Calu3 (cell line): Measurements from ENCODE around the gene CFAP65. TPM values are rescaled to one million over a fixed set of nuclear protein-coding genes. Genes with fewer than 3 reads are reported as not detected.

Experiments
- BruUV-seq: library from RNA; stranded (reverse); fragments of 400-500 nt; replicated peaks from 2 replicates; lab custom pipeline; 2021; lab: Mats Ljungman, UMichigan
- CTCF ChIA-PET: fragments of 300-600 bp; sonication (Branson Sonifier 250); formaldehyde crosslinking; loops from one replicate; lab custom pipeline; 2022; ENCODE audit warnings: antibody characterized with exemption; lab: Charles Lee
- DNase-seq: peaks from one replicate; pipeline ENCODE4 v3.0.0; 2022
- H3K27ac Mint-ChIP-seq: one replicate; pipeline ENCODE4 v1.8.0; 2022; ENCODE audit warnings: mixed read lengths; ENCODE audit not compliant: unreplicated experiment
- H3K27me3 Mint-ChIP-seq: one replicate; pipeline ENCODE4 v1.8.0; 2022; ENCODE audit warnings: mixed read lengths; ENCODE audit not compliant: unreplicated experiment
- H3K36me3 Mint-ChIP-seq: one replicate; pipeline ENCODE4 v1.8.0; 2022; ENCODE audit warnings: mild to moderate bottlenecking, moderate library complexity, mixed read lengths; ENCODE audit not compliant: insufficient read depth, unreplicated experiment
- H3K4me1 Mint-ChIP-seq: one replicate; pipeline ENCODE4 v1.8.0; 2022; ENCODE audit warnings: mild to moderate bottlenecking, low read depth, mixed read lengths; ENCODE audit not compliant: unreplicated experiment
- H3K4me3 Mint-ChIP-seq: one replicate; pipeline ENCODE4 v1.8.0; 2022; ENCODE audit warnings: mild to moderate bottlenecking, low read depth, moderate library complexity, mixed read lengths; ENCODE audit not compliant: unreplicated experiment
- H3K9me3 Mint-ChIP-seq: one replicate; pipeline ENCODE4 v1.8.0; 2022; ENCODE audit warnings: low read depth, mixed read lengths; ENCODE audit not compliant: unreplicated experiment
- CTCF ChIP-seq: fragments of 200-600 bp; IDR thresholded peaks from one replicate; pipeline ENCODE4 v1.8.0; 2022; ENCODE audit warnings: antibody characterized with exemption; ENCODE audit not compliant: unreplicated experiment
- intact Hi-C: fragments of 100-400 bp; cut with micrococcal nuclease; formaldehyde crosslinking; loops from one replicate; pipeline ENCODE4 v1.10.0; 2022; ENCODE audit not compliant: unreplicated experiment
- total RNA-seq: library from RNA; stranded (reverse); gene quantifications from 2 replicates; pipeline ENCODE4 v1.2.3, GENCODE V29; 2022

The CFAP65 gene
- total RNA-seq, 1 experiment from 2014 or later: 0.68 TPM

DNA sequence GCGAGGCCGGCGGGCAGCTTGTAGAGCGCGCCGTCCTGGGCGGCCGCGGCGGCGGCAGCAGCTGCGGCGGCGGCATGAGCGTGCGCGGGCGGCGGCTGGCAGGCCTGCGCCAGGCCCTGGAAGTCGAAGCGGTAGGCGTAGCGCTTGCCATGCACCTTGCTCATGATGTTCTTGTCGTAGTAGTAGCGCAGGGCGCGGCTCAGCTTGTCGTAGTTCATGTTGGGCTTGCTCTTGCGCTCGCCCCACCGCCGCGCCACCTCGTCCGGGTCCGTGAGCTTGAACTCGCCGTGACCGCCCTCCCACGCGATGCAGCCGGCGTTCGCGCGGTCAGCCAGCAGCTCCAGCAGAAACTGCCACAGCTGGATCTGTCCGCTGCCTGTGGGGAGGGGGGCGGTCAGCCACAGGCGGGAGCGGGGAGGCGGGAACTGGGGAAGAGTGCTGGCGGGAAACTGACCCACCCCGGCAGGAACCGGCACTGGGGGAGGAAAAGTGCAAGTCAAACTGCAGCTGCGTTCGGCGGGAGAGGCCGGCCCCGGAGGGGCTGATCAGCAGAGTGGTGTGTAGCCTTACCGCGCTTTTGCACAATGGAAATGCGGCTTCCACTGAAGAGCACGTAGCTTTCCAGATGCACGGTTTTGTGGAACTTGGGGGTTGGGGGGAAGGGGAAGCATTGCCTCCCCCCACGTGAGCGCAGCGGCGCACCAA, 59.3 kb downstream of the CFAP65 start:
- no peak overlapping the region for H3K27ac Mint-ChIP-seq
- BruUV-seq: no TSS peak
- peaks cover 9% of the 10 kb centered on the region for H3K36me3 Mint-ChIP-seq
- DNase-seq: peak; percentile 38
- peak overlapping the region; percentile 51 for H3K4me3 Mint-ChIP-seq
- peaks cover 91% of the 10 kb centered on the region for H3K27me3 Mint-ChIP-seq
- CTCF ChIA-PET: interaction anchor here (1.5 kb wide), 1 partner anchor 20 kb away, joined by 6 read pairs; no protein-coding TSS in a partner anchor
- no peaks in the 10 kb centered on the region for H3K9me3 Mint-ChIP-seq
- H3K4me1 Mint-ChIP-seq: peaks cover 28% of the 10 kb centered on the region
- intact Hi-C loops: loop anchor here (10.0 kb wide), 1 partner anchor 127 kb away; the partner anchor contains the start of gene WNT6
- no peak for TF ChIP-seq CTCF

GRCh38 chr2:218981390-218981880, 59.9 kb downstream of the CFAP65 start:
- TF ChIP-seq CTCF: no peak
- CTCF ChIA-PET: interaction anchor here (1.5 kb wide), 1 partner anchor 21 kb away, joined by 6 read pairs; no protein-coding TSS in a partner anchor
- H3K36me3 Mint-ChIP-seq: peaks cover 9% of the 10 kb centered on the region
- H3K4me1 Mint-ChIP-seq: peaks cover 28% of the 10 kb centered on the region
- H3K4me3 Mint-ChIP-seq: peak overlapping the region; percentile 51
- H3K27me3 Mint-ChIP-seq: peaks cover 91% of the 10 kb centered on the region
- BruUV-seq: no TSS peak
- intact Hi-C loops: loop anchor here (10.0 kb wide), 1 partner anchor 127 kb away; the partner anchor contains the start of gene WNT6
- H3K27ac Mint-ChIP-seq: no peak overlapping the region
- no peak for DNase-seq
- H3K9me3 Mint-ChIP-seq: no peaks in the 10 kb centered on the region

GRCh38 chr2:218980735-218981389, 60.5 kb downstream of the CFAP65 start:
- Mint-ChIP-seq H3K4me3 (peak overlapping the region; percentile 51), H3K27me3 (peaks cover 91% of the 10 kb centered on the region), H3K9me3 (no peaks in the 10 kb centered on the region), H3K36me3 (peaks cover 9% of the 10 kb centered on the region), H3K4me1 (peaks cover 28% of the 10 kb centered on the region), H3K27ac (no peak overlapping the region)
- no TSS peak for BruUV-seq
- no peak for DNase-seq
- CTCF ChIA-PET: interaction anchor here (0.6 to 1.5 kb wide), 17 partner anchors 12 to 496 kb away, joined by 3 to 18 read pairs (median 4); no protein-coding TSS in a partner anchor
- TF ChIP-seq CTCF: no peak
- intact Hi-C loops: loop anchor here (10.0 kb wide), 1 partner anchor 126 kb away; the partner anchor contains the start of gene WNT6

GRCh38 chr2:218979846-218980734, 61.2 kb downstream of the CFAP65 start:
- intact Hi-C loops: loop anchor here (5.0 to 10.0 kb wide), 2 partner anchors 103 to 125 kb away; partner anchors contain the start of gene WNT6
- Mint-ChIP-seq H3K4me3 (peak overlapping the region; percentile 51), H3K4me1 (peaks cover 28% of the 10 kb centered on the region), H3K27ac (no peak overlapping the region), H3K27me3 (peaks cover 91% of the 10 kb centered on the region), H3K9me3 (no peaks in the 10 kb centered on the region), H3K36me3 (peaks cover 9% of the 10 kb centered on the region)
- DNase-seq: peak; percentile 92
- no TSS peak for BruUV-seq
- TF ChIP-seq CTCF: peak; percentile 93
- CTCF ChIA-PET: interaction anchor here (0.6 to 1.3 kb wide), 27 partner anchors 12 to 564 kb away, joined by 3 to 18 read pairs (median 4); partner anchors contain the start of gene TMEM198
